GM12865 (cell line): ENCODE measurements around the gene NDST4.

Experiments
- DNase-seq: peaks from one replicate; pipeline ENCODE4 v3.0.0; 2010; ENCODE audit warnings: low read depth
- H3K4me3 ChIP-seq: 2 replicates; pipeline ENCODE4 v1.5.1; 2011; ENCODE audit warnings: mild to moderate bottlenecking, low read depth, low read length, control low read depth
- TF ChIP-seq, protein P1 (sequence below): IDR thresholded peaks from 2 replicates; pipeline ENCODE4 v1.5.1; 2011; ENCODE audit warnings: low read length, control low read depth, low read depth, inconsistent platforms; ENCODE audit not compliant: insufficient read depth; ENCODE audit errors: missing control alignments

NDST4 gene

DNA sequence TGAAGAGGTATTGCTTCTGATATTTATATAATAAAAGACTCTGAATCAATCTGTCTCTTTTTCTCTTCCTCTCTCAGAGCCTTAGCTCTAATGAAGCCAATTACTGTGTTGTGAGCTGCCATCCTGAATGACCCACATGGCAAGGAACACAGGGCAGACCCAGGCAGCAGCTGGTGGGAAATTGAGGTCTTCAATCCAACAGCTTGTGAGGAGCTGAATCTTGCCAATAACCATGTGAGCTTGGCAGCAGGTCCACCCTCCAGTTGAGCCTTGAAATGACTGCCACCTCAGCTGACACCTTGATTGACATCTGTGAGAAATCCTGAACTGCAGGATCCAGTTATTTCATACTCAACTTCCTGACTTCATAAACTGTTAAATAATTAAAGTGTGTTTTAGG lies 149.4 kb downstream of the NDST4 start:
- TF ChIP-seq, protein P1, sequence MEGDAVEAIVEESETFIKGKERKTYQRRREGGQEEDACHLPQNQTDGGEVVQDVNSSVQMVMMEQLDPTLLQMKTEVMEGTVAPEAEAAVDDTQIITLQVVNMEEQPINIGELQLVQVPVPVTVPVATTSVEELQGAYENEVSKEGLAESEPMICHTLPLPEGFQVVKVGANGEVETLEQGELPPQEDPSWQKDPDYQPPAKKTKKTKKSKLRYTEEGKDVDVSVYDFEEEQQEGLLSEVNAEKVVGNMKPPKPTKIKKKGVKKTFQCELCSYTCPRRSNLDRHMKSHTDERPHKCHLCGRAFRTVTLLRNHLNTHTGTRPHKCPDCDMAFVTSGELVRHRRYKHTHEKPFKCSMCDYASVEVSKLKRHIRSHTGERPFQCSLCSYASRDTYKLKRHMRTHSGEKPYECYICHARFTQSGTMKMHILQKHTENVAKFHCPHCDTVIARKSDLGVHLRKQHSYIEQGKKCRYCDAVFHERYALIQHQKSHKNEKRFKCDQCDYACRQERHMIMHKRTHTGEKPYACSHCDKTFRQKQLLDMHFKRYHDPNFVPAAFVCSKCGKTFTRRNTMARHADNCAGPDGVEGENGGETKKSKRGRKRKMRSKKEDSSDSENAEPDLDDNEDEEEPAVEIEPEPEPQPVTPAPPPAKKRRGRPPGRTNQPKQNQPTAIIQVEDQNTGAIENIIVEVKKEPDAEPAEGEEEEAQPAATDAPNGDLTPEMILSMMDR, result no peak
- H3K4me3 ChIP-seq, result no peak overlapping the region
- DNase-seq, result no peak

GRCh38 chr4:114945616-114946015 lies 167.8 kb downstream of the NDST4 start:
- TF ChIP-seq, protein P1, result no peak
- no peak for DNase-seq
- no peak overlapping the region for H3K4me3 ChIP-seq

- H3K4me3 ChIP-seq, result no peak overlapping the region
- no peak for DNase-seq
- TF ChIP-seq, protein P1, result no peak
These were observed 171.9 kb downstream of the NDST4 start for GRCh38 chr4:114941503-114941902.

DNA sequence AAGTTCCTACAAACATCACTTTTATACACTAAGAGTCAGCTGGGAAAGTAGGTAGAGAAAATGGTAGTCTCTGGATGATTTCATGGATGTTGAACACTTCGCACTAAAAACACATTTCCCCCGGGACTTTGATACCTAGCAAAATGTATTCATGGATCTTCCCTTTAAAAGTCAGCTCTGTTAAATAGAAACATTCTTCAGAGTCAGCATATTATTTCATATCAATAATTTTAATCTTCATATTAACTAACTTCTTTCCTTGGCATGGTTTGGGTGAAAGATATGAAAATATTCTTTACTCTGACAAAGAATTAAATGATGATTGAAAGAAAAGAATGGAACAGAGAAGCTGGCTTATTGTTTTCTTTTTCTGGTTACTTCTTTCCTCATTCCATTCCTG lies 185.5 kb downstream of the NDST4 start:
- DNase-seq, result no peak
- TF ChIP-seq, protein P1, result no peak
- H3K4me3 ChIP-seq, result no peak overlapping the region

GRCh38 chr4:114926583-114926982 lies 186.8 kb downstream of the NDST4 start:
- no peak for DNase-seq
- H3K4me3 ChIP-seq, result no peak overlapping the region
- TF ChIP-seq, protein P1, result no peak

DNA sequence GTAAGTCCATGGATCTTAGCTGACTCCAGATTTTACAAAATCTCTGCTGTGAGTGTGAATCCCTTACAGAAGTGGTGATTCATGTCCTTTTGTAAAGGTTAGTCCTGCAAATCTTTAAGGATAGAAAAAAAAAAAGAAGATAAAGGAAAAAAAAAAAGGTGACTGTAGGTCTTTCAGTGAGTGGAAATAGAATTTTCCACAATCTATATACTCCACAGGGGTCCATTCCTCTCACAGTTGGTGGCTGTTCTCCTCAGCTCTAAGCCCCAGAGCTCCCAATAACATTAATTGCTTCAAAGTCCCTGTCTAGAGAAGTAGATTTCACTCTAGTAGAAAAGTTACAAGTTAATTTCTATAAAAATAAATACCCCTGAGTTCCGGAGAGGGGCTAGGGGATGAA lies 189.1 kb downstream of the NDST4 start:
- H3K4me3 ChIP-seq, result no peak overlapping the region
- no peak for DNase-seq
- TF ChIP-seq, protein P1, result no peak

- TF ChIP-seq, protein P1, result no peak
- no peak overlapping the region for H3K4me3 ChIP-seq
- DNase-seq, result no peak
These were observed 190.9 kb downstream of the NDST4 start for GRCh38 chr4:114922592-114922933.
